ENCODE data around the gene PAN3.

PAN3 gene

GRCh38 chr13:28314879-28315278 is 176.5 kb downstream of the PAN3 start:
- no peak for DNase-seq

- DNase-seq: no peak
Observed at GRCh38 chr13:28316129-28316528, 177.8 kb downstream of the PAN3 start.

GRCh38 chr13:28316836-28317235 is 178.5 kb downstream of the PAN3 start:
- DNase-seq: peak; percentile 2 to 18

- no peak for DNase-seq
Observed at GRCh38 chr13:28318496-28318895, 180.2 kb downstream of the PAN3 start.

GRCh38 chr13:28319528-28319927 is 181.2 kb downstream of the PAN3 start:
- no peak for DNase-seq

GRCh38 chr13:28320209-28320608 is 181.9 kb downstream of the PAN3 start:
- no peak for DNase-seq

GRCh38 chr13:28320884-28321574 is 182.7 kb downstream of the PAN3 start:
- no peak for DNase-seq

GRCh38 chr13:28321756-28322155 is 183.4 kb downstream of the PAN3 start:
- DNase-seq: no peak

- no peak for DNase-seq
Observed at GRCh38 chr13:28322256-28322905, 184.0 kb downstream of the PAN3 start.

- DNase-seq: peak; percentile 26 to 66
Observed at GRCh38 chr13:28324181-28324789, 185.9 kb downstream of the PAN3 start.

- DNase-seq: no peak
Observed at GRCh38 chr13:28325022-28325421, 186.7 kb downstream of the PAN3 start.

GRCh38 chr13:28326056-28326455 is 187.7 kb downstream of the PAN3 start:
- DNase-seq: no peak

- DNase-seq: no peak
Observed at GRCh38 chr13:28327373-28328270, 189.3 kb downstream of the PAN3 start.

GRCh38 chr13:28328271-28328607 is 189.9 kb downstream of the PAN3 start:
- DNase-seq: no peak

GRCh38 chr13:28329395-28330158 is 191.2 kb downstream of the PAN3 start:
- no peak for DNase-seq

GRCh38 chr13:28333204-28333881 is 195.0 kb downstream of the PAN3 start:
- no peak for DNase-seq

GRCh38 chr13:28336193-28336657 is 197.9 kb downstream of the PAN3 start:
- DNase-seq: no peak

GRCh38 chr13:28337166-28338005 is 199.0 kb downstream of the PAN3 start:
- no peak for DNase-seq

GRCh38 chr13:28338006-28338574 is 199.7 kb downstream of the PAN3 start:
- DNase-seq: no peak

- DNase-seq: no peak
Observed at GRCh38 chr13:28338742-28339141, 200.4 kb downstream of the PAN3 start.

All from Kasumi-1 (cell line).